Measurements from ENCODE around the gene COA1.

COA1 gene

DNA sequence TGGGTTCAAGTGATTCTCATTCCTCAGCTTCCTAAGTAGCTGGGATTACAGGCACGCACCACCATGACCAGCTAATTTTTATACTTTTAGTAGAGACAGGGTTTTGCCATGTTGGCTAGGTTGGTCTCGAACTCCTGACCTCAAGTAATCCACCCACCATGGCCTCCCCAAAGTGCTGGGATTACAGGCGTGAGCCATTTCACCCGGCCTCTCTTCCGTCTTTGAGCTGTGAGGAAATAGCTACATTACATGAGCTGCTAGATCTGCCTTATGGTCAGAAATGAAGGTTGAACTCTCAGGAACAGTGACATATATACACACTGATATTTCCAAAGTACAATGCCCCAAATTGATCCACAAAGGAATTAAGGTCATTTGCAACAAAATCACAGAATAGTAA lies 31.5 kb upstream of the COA1 start:
- Histone ChIP-seq H3K27me3 (ENCODE audit: insufficient read depth, low read depth, severe bottlenecking) (no peaks in the 10 kb centered on the region), H3K27ac (no peak overlapping the region), H3K36me3 (no peaks in the 10 kb centered on the region), H3K4me3 (ENCODE audit: low read depth, low read length) (no peak overlapping the region), H3K9me3 (ENCODE audit: severe bottlenecking) (no peaks in the 10 kb centered on the region)
- TF ChIP-seq, protein P1, sequence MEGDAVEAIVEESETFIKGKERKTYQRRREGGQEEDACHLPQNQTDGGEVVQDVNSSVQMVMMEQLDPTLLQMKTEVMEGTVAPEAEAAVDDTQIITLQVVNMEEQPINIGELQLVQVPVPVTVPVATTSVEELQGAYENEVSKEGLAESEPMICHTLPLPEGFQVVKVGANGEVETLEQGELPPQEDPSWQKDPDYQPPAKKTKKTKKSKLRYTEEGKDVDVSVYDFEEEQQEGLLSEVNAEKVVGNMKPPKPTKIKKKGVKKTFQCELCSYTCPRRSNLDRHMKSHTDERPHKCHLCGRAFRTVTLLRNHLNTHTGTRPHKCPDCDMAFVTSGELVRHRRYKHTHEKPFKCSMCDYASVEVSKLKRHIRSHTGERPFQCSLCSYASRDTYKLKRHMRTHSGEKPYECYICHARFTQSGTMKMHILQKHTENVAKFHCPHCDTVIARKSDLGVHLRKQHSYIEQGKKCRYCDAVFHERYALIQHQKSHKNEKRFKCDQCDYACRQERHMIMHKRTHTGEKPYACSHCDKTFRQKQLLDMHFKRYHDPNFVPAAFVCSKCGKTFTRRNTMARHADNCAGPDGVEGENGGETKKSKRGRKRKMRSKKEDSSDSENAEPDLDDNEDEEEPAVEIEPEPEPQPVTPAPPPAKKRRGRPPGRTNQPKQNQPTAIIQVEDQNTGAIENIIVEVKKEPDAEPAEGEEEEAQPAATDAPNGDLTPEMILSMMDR (IDR thresholded peaks at IDR 0.05; ENCODE audit: low read depth, low read length), result no peak
- DNase-seq, result no peak

DNA sequence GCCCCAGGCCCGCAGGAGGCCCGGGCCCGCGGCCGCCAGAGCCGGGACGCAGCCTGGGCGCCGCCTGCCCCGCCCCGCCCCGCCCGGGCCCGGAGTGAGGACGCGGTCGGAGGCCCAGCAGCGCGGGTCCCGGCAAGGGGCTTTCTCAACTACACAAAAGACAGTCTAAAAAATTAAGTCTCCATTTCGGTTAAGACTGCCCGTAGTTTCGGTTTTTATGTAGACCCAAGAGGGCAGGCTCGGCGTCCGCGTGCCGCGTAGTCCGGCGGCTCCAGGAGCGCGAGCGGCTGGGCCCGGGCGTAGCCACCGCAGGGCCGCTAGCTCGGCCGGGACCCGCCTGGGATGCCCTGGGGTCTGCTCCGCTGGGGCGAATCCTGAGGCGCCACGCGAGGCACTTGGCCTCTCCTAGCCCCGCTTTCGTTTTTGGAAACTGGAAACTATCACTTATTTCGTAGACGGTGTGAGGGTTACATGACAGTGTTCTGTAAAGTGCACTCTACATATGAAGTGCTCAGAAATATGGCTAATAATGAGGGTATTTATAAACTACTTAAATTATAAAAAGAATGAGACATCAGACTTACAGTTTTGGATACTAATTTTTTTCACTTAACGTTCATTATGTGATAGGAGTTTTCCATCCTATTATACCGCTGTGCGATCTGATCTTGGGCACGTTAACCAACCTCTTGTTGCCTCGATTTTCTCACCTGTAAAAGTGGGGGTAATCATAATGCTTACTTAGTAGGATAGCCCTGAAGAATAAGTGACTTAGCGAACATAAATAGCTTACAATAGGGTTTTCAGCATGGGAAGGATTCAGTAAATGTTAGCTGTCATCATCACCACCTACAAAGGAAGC lies 29.7 kb upstream of the COA1 start:
- TF ChIP-seq, protein P1 (IDR thresholded peaks at IDR 0.05; ENCODE audit: low read depth, low read length), result no peak
- Histone ChIP-seq H3K27ac (peak overlapping the region; percentile 73), H3K4me3 (ENCODE audit: low read depth, low read length) (peak overlapping the region; percentile 67), H3K36me3 (no peaks in the 10 kb centered on the region), H3K27me3 (ENCODE audit: insufficient read depth, low read depth, severe bottlenecking) (no peaks in the 10 kb centered on the region), H3K9me3 (ENCODE audit: severe bottlenecking) (no peaks in the 10 kb centered on the region)
- peak; percentile 31 for DNase-seq

DNA sequence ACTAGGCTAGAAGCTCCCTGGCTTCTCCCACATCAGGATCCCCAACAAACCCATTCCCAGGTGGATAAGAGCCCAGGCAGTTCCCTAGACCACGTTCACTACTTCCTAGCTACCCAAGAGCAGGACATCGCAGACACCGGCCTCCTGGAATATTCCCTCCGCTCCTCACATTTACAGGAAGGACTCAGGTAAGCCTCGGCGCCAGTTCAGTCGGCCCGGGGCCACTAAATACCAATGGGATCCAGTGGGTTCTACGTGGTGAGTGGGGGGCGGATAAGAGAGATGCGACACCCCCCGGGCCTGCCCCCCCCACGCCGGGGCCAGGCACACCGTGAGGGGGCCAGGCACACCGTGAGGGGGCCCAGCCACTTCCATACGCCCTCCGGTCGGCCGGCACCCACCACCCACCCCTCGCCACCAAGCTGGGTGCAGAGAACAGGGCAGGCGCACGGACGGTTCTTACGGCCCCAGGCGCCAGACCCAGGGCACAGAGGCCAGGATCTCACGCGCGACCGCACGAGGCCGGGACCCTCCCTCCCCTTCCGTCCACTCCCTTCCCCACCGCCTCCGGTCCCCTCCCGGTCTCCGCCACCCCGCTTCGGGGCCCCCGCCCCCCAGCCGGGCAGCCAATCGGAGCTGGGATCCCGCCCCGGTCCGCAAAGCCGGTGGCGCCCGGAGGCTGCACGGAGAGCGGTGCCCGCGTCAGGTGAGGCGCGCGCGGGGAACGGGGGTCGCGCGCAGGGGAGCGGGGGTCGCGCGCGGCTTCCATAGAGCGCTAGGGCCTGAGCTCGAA lies 28.9 kb upstream of the COA1 start, which contains the start of gene BLVRA:
Gene BLVRA (plus strand): TSS at position 652 of the 793 bp plus-strand sequence. CDS start 12,479 bp downstream, outside the sequence.
- H3K27ac ChIP-seq, result peak within 1 kb of the TSS; percentile 73
- no peaks in the 10 kb centered on the region for H3K9me3 ChIP-seq (ENCODE audit: severe bottlenecking)
- no peaks in the 10 kb centered on the region for H3K27me3 ChIP-seq (ENCODE audit: insufficient read depth, low read depth, severe bottlenecking)
- TF ChIP-seq, protein P1 (IDR thresholded peaks at IDR 0.05; ENCODE audit: low read depth, low read length), result no peak
- peak within 1 kb of the TSS; percentile 67 for H3K4me3 ChIP-seq (ENCODE audit: low read depth, low read length)
- H3K36me3 ChIP-seq, result no peaks in the 10 kb centered on the region
- peak; percentile 81 for DNase-seq

DNA sequence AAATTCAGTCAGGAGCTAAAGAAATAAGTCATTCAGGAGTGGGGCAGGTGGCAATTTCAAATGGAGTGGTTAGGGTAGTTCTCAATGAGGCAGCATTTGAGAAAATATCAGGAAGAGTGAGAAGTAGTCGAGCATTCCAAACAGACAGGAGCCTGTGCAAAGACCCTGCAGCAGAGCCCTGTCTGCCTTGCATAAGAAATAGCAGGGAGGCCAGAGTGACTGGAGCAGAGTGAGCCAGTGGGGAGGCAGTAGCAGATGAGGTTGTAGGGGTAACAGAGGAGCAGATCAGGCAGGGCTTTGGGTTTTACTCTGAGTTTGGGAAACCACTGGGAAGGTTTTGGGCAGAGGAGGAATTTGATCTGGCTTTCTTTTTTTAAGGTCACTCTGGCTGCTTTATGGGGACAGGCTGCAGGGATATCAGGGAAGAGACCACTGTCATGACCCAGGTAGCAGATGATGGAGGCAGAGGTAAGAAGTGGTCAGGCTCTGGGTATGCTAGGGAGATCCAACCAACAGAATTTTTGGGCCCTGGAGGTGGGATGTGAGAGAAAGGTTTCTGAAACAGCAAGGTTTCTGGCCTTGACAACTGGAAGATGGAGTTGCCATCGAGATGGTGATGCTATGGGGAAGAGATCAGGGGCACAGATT lies 27.9 kb upstream of the COA1 start:
- H3K36me3 ChIP-seq, result no peaks in the 10 kb centered on the region
- H3K9me3 ChIP-seq (ENCODE audit: severe bottlenecking), result no peaks in the 10 kb centered on the region
- no peak overlapping the region for H3K4me3 ChIP-seq (ENCODE audit: low read depth, low read length)
- H3K27ac ChIP-seq, result no peak overlapping the region
- DNase-seq, result no peak
- H3K27me3 ChIP-seq (ENCODE audit: insufficient read depth, low read depth, severe bottlenecking), result no peaks in the 10 kb centered on the region
- TF ChIP-seq, protein P1 (IDR thresholded peaks at IDR 0.05; ENCODE audit: low read depth, low read length), result no peak

DNA sequence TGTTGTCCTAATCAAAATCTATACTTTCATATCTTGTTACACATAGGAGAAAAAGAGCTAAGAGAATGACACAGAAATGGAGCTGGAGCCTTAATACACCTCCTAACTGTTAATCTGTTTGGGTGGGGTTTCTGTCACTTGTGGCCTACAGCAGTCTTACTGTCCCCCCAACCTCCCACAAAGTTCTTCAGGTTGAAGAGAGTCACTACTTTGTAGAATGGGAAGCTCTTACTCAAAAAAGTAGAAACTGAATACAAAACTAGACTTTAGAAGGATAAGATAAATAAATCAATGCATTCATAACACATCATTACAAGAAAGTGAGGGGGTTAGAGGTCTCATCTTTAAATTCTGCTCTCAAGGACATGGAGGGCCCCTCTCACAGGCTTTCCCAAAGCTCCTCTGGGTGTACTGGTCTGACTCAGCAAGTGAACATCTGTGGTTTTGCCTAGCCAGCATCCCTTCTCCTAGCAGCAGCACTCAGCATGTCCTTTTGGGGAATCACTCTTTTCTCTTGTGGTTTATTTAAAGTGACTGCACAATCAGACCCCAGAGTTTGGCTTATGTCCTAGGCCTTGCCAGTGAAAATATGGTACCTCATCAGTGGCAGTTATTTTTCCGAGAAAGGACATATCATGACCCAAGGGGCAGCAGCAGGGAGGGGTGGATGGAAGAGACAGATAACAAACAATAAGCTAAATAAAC lies 27.2 kb upstream of the COA1 start:
- H3K9me3 ChIP-seq (ENCODE audit: severe bottlenecking), result no peaks in the 10 kb centered on the region
- no peaks in the 10 kb centered on the region for H3K36me3 ChIP-seq
- no peak overlapping the region for H3K27ac ChIP-seq
- DNase-seq, result no peak
- TF ChIP-seq, protein P1 (IDR thresholded peaks at IDR 0.05; ENCODE audit: low read depth, low read length), result no peak
- no peaks in the 10 kb centered on the region for H3K27me3 ChIP-seq (ENCODE audit: insufficient read depth, low read depth, severe bottlenecking)
- H3K4me3 ChIP-seq (ENCODE audit: low read depth, low read length), result no peak overlapping the region
